ENCODE results near the gene SFRP5. TPM values are rescaled to one million over a fixed set of nuclear protein-coding genes. Genes with fewer than 3 reads are reported as not detected.

The SFRP5 gene
- total RNA-seq, 1 experiment from 2014 or later: not detected

DNA sequence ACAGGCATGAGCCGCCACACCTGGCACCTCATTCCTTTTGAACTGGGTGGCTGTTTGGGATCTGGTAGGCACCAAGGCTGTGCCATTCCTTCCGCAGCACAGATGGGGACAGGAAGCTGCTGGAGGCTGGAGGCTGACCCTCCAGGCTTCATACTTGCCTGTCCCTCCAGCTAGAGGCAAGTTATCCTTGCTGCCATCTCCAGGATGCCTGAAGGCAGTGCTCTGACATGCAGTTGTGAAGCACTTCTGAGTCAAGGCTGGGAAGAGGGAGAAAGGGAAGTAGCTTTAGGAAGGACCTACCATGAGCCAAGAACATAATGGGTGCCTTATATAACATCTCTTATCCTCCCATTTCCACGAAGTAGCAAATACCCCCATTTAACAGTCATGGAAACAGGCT is 48.8 kb downstream of the SFRP5 start:
- TF ChIP-seq, protein P1, sequence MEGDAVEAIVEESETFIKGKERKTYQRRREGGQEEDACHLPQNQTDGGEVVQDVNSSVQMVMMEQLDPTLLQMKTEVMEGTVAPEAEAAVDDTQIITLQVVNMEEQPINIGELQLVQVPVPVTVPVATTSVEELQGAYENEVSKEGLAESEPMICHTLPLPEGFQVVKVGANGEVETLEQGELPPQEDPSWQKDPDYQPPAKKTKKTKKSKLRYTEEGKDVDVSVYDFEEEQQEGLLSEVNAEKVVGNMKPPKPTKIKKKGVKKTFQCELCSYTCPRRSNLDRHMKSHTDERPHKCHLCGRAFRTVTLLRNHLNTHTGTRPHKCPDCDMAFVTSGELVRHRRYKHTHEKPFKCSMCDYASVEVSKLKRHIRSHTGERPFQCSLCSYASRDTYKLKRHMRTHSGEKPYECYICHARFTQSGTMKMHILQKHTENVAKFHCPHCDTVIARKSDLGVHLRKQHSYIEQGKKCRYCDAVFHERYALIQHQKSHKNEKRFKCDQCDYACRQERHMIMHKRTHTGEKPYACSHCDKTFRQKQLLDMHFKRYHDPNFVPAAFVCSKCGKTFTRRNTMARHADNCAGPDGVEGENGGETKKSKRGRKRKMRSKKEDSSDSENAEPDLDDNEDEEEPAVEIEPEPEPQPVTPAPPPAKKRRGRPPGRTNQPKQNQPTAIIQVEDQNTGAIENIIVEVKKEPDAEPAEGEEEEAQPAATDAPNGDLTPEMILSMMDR (IDR thresholded peaks at IDR 0.05 in 2 of 3, conservative IDR thresholded peaks at IDR 0.05 in 1 of 3; ENCODE audit: borderline replicate concordance in 1 of 3, insufficient read depth in 1 of 3, low read depth in 2 of 3, low read length in 2 of 3): no peak
- TF ChIP-seq, protein P2, sequence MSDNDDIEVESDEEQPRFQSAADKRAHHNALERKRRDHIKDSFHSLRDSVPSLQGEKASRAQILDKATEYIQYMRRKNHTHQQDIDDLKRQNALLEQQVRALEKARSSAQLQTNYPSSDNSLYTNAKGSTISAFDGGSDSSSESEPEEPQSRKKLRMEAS (IDR thresholded peaks at IDR 0.05): no peak
- TF ChIP-seq ELF1 (IDR thresholded peaks at IDR 0.05; ENCODE audit: borderline replicate concordance, low read depth) (no peak), SP1 (IDR thresholded peaks at IDR 0.05; ENCODE audit: low read depth) (no peak), EGR1 (IDR thresholded peaks at IDR 0.05; ENCODE audit: low read depth) (no peak), SRF (IDR thresholded peaks at IDR 0.05; ENCODE audit: low read depth) (no peak), ZNF274 (IDR thresholded peaks at IDR 0.05; ENCODE audit: low read depth, low read length) (no peak), POLR2AphosphoS5 (IDR thresholded peaks at IDR 0.05; ENCODE audit: low read depth, low read length) (no peak), EZH2phosphoT487 (IDR thresholded peaks at IDR 0.05; ENCODE audit: borderline replicate concordance) (no peak), TCF7L2 (IDR thresholded peaks at IDR 0.05; ENCODE audit: borderline replicate concordance, extremely low read depth, insufficient read depth, insufficient read length) (no peak), CBX3 (IDR thresholded peaks at IDR 0.05; ENCODE audit: low read depth) (no peak), SIN3A (IDR thresholded peaks at IDR 0.05; ENCODE audit: low read depth) (no peak), YY1 (IDR thresholded peaks at IDR 0.05; ENCODE audit: extremely low read depth, insufficient replicate concordance, low read depth, low read length) (no peak), ZFX (IDR thresholded peaks at IDR 0.05) (no peak)
- Histone ChIP-seq H3K27me3 (ENCODE audit: insufficient read depth, low read length) (no peaks in the 10 kb centered on the region), H3K4me2 (ENCODE audit: low read length) (no peak overlapping the region), H3K36me3 (ENCODE audit: control insufficient read depth in 1 of 2, insufficient read depth in 2 of 2, low read length in 2 of 2) (peaks cover 0 to 2% of the 10 kb centered on the region in 2 experiments; a peak in 1 of 4 replicates), H3K4me3 (replicated peaks in 1 of 2; ENCODE audit: low read depth in 1 of 2, low read length in 2 of 2) (no peak overlapping the region), H3K4me1 (ENCODE audit: control insufficient read depth in 1 of 2, insufficient read depth in 2 of 2, low read length in 2 of 2) (peaks cover 21 to 30% of the 10 kb centered on the region in 2 experiments), H3K9ac (ENCODE audit: low read length) (no peak overlapping the region), H4K20me1 (ENCODE audit: insufficient read depth) (no peaks in the 10 kb centered on the region), H3K79me2 (ENCODE audit: insufficient read depth, low read length) (no peaks in the 10 kb centered on the region), H3K9me2 (ENCODE audit: insufficient read depth) (no peaks in the 10 kb centered on the region), H3K27ac (ENCODE audit: low read depth, low read length) (no peak overlapping the region), H3K9me3 (ENCODE audit: control insufficient read depth in 1 of 2, insufficient read depth in 1 of 2, low read depth in 1 of 2, low read length in 2 of 2) (no peaks in the 10 kb centered on the region), H2AFZ (ENCODE audit: low read depth, low read length, poor library complexity, severe bottlenecking) (no peak overlapping the region)
- intact Hi-C loops (cut with micrococcal nuclease): no loop called here
- DNase-seq (ENCODE audit: low read depth, low spot score) (no peak), ATAC-seq (no peak)
- CTCF ChIA-PET: interaction anchor here (2.1 kb wide), 1 partner anchor 13 kb away, joined by 9 read pairs; no protein-coding TSS in a partner anchor
- no TSS peak for BruUV-seq (replicated peaks)
- POLR2A ChIA-PET: interaction anchor here (2.1 kb wide), 1 partner anchor 9 kb away, joined by 12 read pairs; the partner anchor contains the start of gene MARVELD1
- RAD21 ChIA-PET (ENCODE audit: low non-redundant PET in 1 of 2, low total read pairs in 2 of 2, uncharacterized antibody in 2 of 2, unreplicated experiment in 2 of 2): interaction anchor here in 1 of 2 experiments (1.6 kb wide), 1 partner anchor 14 kb away, joined by 6 read pairs; no protein-coding TSS in a partner anchor

Measured in HCT116 (cell line).